AG09309 (cell line): ENCODE data around the gene DCAF5.
"Not testable (repeated sequence)": the region's sequence is repeated elsewhere in the genome, so short reads cannot be mapped to it uniquely, and the experiment has no call there.

ENCODE experiments used
- DNase-seq: peaks from one replicate; pipeline ENCODE4 v3.0.0-alpha.2; 2010; ENCODE audit warnings: low read depth
- H3K4me3 ChIP-seq: 2 replicates; pipeline ENCODE4 v1.5.1; 2011; ENCODE audit warnings: mild to moderate bottlenecking, low read depth, low read length, moderate library complexity; ENCODE audit not compliant: control insufficient read depth
- CTCF ChIP-seq: IDR thresholded peaks from 2 replicates; pipeline ENCODE4 v1.5.1; 2011; ENCODE audit warnings: mild to moderate bottlenecking, low read depth, low read length, inconsistent platforms; ENCODE audit not compliant: insufficient read depth, control insufficient read depth; ENCODE audit errors: missing control alignments

The DCAF5 gene

DNA sequence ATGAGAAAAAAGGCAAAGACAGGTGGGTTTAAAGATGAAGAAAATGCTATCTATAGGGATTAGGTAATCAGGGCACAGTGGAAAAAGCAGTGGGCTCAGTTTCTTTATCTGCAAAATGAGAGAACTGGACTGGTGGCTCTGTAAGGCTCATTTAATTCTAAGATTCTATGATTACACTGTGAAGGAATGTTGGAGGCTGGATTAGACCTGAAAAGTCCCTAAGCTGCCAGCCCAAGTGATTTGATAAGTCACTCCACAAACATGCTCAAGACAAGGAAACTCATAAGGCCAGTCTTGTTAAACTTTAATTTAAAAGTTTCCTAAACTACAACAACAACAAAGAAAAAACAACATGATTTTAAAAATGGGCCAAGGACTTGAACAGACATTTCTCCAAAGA is 75.1 kb downstream of the DCAF5 start:
- DNase-seq = no peak
- no peak for TF ChIP-seq CTCF
- H3K4me3 ChIP-seq = no peak overlapping the region

DNA sequence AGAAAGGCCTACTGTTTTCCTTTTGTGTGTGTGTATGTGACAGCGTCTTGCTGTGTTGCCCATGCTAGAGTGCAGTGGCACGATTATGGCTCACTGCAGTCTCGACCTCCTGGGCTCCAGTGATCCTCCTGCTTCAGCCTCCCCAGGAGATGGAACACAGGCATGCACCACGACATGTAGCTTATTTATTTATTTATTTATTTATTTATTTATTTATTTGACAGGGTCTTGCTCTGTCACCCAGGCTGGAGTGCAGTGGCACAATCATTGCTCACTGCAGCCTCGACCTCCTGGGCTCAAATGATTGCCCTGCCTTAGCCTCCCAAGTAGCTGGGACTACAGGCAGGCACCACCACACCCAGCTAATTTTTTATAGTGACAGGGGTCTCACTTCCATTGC is 75.7 kb downstream of the DCAF5 start:
- H3K4me3 ChIP-seq, DNase-seq: not testable (repeated sequence)

DNA sequence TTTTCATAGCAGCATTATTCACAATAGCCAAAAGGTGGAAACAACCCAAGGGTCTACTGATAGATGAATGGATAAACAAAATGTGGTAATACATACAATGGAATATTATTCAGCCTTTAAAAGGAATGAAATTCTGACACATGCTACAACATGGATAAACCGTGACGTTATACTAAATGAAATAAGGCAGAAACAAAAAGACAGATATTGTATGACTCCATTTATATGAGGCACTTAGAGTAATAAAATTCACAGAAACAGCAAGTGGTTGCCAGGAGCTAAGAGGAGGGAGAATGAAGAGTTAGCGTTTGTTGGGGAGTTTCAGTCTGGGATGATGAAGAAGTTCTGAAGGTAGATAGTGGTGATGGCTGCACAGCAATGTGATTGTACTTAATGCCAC is 76.6 kb downstream of the DCAF5 start:
- DNase-seq = no peak

DNA sequence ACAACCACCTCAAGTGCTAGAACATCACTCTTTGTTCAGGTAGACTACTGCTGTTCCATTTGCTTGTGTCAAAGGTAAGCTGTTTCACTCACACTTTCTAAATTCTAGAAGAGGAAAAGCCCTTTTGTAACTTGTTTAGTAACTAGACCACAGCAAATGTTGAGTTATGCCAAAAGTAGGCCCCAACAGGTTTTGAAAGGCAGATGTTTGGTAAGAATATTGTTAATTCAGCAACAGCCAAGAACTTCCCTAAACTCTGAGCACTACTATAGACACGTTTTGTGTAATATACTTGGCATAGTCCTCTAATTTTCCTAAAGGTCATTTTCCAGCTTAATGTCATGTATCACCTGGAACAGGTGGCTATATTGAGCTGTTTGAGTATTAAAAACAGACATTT is 79.0 kb downstream of the DCAF5 start:
- no peak overlapping the region for H3K4me3 ChIP-seq
- DNase-seq = no peak
- TF ChIP-seq CTCF = no peak

More for the DNA sequence above, 76.6 kb downstream of the DCAF5 start:
- no peak for TF ChIP-seq CTCF
- H3K4me3 ChIP-seq = no peak overlapping the region

DNA sequence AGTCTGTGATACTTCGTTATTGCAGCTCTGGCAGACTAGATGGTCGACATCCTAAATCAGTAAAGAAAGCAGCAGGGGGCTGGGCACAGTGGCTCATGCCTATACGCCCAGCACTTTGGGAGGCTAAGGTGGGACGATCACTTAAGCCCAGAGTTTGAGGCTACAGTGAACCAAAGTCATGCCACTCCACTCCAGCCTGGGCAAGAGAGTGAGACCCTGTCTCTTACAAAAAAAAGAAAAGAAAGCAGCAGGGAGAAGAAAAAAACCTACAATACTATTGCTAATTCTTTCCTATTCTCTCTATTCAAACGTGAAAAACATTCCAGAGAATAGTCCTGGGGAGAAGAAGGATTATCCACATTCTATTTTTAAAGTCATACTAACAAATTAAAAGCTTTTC is 79.5 kb downstream of the DCAF5 start:
- no peak for TF ChIP-seq CTCF
- H3K4me3 ChIP-seq = no peak overlapping the region
- DNase-seq = no peak

DNA sequence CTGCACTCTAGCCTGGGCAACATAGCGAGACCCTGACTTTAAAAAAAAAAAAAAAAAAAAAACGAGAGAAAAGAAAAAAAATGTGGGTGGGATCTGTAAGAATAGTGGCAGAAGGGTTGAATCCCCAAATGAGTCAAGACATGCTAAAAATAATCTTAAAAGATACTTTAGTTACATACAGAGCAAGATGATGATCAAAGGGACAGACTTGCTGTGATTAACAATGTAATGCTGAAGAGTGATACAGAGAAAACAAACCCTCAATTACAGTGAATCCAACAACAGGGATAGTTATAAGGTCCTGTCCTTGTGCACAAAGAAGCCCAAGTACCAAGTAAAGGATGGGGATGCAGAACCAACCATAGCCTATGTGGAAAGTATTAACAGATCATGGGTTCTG is 80.3 kb downstream of the DCAF5 start:
- H3K4me3 ChIP-seq = no peak overlapping the region
- no peak for DNase-seq
- no peak for TF ChIP-seq CTCF

GRCh38 chr14:69068744-69069421 is 84.0 kb downstream of the DCAF5 start:
- peak; percentile 66 for DNase-seq
- no peak for TF ChIP-seq CTCF
- H3K4me3 ChIP-seq = no peak overlapping the region
